ENCODE measurements around the gene RAD23A.
"Not testable (repeated sequence)": the region's sequence is repeated elsewhere in the genome, so short reads cannot be mapped to it uniquely, and the experiment has no call there.

RAD23A gene

DNA sequence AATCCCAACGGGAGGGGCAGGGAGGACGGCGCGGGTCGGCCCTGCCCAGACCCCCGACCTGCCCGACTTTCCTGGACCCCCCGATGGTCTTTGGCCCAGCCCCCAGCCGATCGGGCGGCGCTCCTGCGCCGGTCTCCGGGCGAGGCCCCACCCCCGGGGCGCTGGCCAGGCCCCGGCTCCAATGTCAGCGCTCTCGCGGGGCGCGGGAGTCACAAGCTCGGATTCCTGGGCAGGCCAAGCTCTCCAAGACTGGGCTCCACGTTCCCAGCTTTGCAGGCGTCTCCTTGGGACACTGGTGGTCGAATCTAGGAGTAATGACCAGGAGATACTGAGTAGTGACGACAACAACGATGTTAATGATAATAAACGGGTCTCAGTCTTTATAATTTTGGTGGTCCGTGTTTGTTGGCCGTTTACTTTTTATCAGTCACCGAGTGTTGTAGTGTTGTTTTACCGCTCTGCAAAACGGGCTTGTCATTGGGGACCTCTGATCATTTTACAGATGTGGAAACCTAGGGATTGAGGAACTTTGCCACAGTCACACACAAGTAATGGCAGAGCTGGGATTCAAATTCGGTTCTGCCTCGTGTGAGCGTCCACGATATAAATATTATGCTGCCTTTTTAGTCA is 545 bp downstream of the RAD23A start:
- peak; percentile 49 for DNase-seq (ENCODE audit: low spot score)
- Mint-ChIP-seq H3K27ac (peak overlapping the region; percentile 86), H3K4me1 (ENCODE audit: low read depth) (peaks cover 28% of the 10 kb centered on the region), H3K36me3 (ENCODE audit: low read depth) (peaks cover 82% of the 10 kb centered on the region), H3K9me3 (no peaks in the 10 kb centered on the region), H3K27me3 (ENCODE audit: low read depth) (no peaks in the 10 kb centered on the region), H3K4me3 (peak overlapping the region; percentile 88)

DNA sequence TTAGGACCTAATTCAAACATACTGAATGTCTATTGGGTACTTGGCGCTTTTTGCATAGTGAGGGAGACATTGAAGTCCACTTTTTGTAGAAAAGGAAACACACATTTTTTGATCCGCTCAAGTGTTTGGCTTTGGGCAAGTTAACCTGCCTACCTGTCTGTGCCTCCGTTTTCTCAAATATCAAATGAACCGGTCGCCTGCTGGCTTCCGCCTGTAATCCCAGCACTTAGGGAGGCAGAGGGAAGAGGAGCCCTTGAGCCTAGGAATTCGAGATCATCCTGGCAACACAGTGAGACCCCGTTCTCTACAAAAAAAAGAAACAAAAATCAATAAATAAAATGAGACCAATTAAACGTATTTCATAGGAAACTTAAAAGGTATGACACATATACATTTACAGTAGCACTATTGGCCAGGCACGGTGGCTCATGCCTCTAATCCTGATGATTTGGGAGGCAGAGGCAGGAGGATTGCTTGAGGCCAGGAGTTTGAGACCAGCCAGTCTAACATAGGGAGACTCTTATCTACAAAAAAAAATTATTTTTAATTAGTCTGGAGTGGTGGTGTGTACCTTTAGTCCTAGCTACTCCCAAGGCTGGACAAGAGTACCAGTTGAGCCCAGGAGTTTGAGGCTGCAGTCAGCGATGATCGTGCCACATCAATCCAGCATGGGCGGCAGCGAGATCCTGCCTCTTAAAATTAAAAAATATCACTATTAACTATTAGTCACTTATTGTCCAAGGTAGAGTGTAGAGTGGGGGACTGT is 1.3 kb downstream of the RAD23A start:
- H3K4me3 Mint-ChIP-seq = peak overlapping the region; percentile 88
- peak overlapping the region; percentile 86 for H3K27ac Mint-ChIP-seq
- H3K27me3 Mint-ChIP-seq (ENCODE audit: low read depth) = no peaks in the 10 kb centered on the region
- peaks cover 82% of the 10 kb centered on the region for H3K36me3 Mint-ChIP-seq (ENCODE audit: low read depth)
- H3K4me1 Mint-ChIP-seq (ENCODE audit: low read depth) = peaks cover 30% of the 10 kb centered on the region
- DNase-seq (ENCODE audit: low spot score) = no peak
- no peaks in the 10 kb centered on the region for H3K9me3 Mint-ChIP-seq

GRCh38 chr19:12947702-12948611 is 2.3 kb downstream of the RAD23A start:
- Mint-ChIP-seq H3K36me3 (ENCODE audit: low read depth) (peaks cover 80% of the 10 kb centered on the region), H3K9me3 (no peaks in the 10 kb centered on the region), H3K4me1 (ENCODE audit: low read depth) (peaks cover 30% of the 10 kb centered on the region), H3K27me3 (ENCODE audit: low read depth) (no peaks in the 10 kb centered on the region), H3K27ac (no peak overlapping the region), H3K4me3 (peak overlapping the region; percentile 24)
- DNase-seq (ENCODE audit: low spot score) = no peak

- DNase-seq (ENCODE audit: low spot score) = no peak
- peaks cover 80% of the 10 kb centered on the region for H3K36me3 Mint-ChIP-seq (ENCODE audit: low read depth)
- peaks cover 25% of the 10 kb centered on the region for H3K4me1 Mint-ChIP-seq (ENCODE audit: low read depth)
- H3K9me3 Mint-ChIP-seq = no peaks in the 10 kb centered on the region
- no peaks in the 10 kb centered on the region for H3K27me3 Mint-ChIP-seq (ENCODE audit: low read depth)
- no peak overlapping the region for H3K27ac Mint-ChIP-seq
- no peak overlapping the region for H3K4me3 Mint-ChIP-seq
These were observed 3.1 kb downstream of the RAD23A start for GRCh38 chr19:12948612-12949362.

- Mint-ChIP-seq H3K9me3 (no peaks in the 10 kb centered on the region), H3K27ac (peak overlapping the region; percentile 54), H3K4me3 (no peak overlapping the region), H3K27me3 (ENCODE audit: low read depth) (no peaks in the 10 kb centered on the region), H3K36me3 (ENCODE audit: low read depth) (peaks cover 79% of the 10 kb centered on the region), H3K4me1 (ENCODE audit: low read depth) (peaks cover 25% of the 10 kb centered on the region)
- DNase-seq (ENCODE audit: low spot score) = no peak
These were observed 4.0 kb downstream of the RAD23A start for GRCh38 chr19:12949363-12950283.

DNA sequence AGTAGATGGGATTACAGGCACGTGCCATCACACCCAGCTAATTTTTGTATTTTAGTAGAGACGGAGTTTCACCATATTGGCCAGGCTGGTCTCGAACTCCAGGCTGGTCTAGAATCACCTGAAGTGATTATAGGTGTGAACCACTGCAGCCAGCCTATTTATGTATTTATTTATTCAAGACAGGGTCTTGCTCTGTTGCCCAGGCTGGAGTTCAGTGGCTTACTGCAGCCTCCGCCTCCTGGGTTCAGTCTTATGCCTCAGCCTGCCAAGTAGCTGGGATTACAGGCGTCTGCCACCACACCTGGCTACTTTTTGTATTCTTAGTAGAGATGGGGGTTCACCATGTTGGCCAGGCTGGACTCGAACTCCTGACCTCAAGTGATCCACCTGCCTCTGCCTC is 6.4 kb downstream of the RAD23A start:
- Mint-ChIP-seq H3K4me1 (ENCODE audit: low read depth) (peaks cover 26% of the 10 kb centered on the region), H3K36me3 (ENCODE audit: low read depth) (peaks cover 64% of the 10 kb centered on the region)
- H3K27me3 Mint-ChIP-seq (ENCODE audit: low read depth); H3K4me3 Mint-ChIP-seq; H3K27ac Mint-ChIP-seq; DNase-seq (ENCODE audit: low spot score); H3K9me3 Mint-ChIP-seq: not testable (repeated sequence)

- Mint-ChIP-seq H3K9me3 (no peaks in the 10 kb centered on the region), H3K4me1 (ENCODE audit: low read depth) (peaks cover 23% of the 10 kb centered on the region), H3K27ac (no peak overlapping the region), H3K27me3 (ENCODE audit: low read depth) (no peaks in the 10 kb centered on the region), H3K4me3 (no peak overlapping the region), H3K36me3 (ENCODE audit: low read depth) (peaks cover 63% of the 10 kb centered on the region)
- DNase-seq (ENCODE audit: low spot score) = no peak
These were observed 7.0 kb downstream of the RAD23A start for GRCh38 chr19:12952488-12953137.

GRCh38 chr19:12953138-12953798 is 7.6 kb downstream of the RAD23A start:
- no peaks in the 10 kb centered on the region for H3K9me3 Mint-ChIP-seq
- no peaks in the 10 kb centered on the region for H3K27me3 Mint-ChIP-seq (ENCODE audit: low read depth)
- H3K4me1 Mint-ChIP-seq (ENCODE audit: low read depth) = peaks cover 21% of the 10 kb centered on the region
- DNase-seq (ENCODE audit: low spot score) = no peak
- H3K27ac Mint-ChIP-seq = no peak overlapping the region
- H3K36me3 Mint-ChIP-seq (ENCODE audit: low read depth) = peaks cover 58% of the 10 kb centered on the region
- H3K4me3 Mint-ChIP-seq = no peak overlapping the region

DNA sequence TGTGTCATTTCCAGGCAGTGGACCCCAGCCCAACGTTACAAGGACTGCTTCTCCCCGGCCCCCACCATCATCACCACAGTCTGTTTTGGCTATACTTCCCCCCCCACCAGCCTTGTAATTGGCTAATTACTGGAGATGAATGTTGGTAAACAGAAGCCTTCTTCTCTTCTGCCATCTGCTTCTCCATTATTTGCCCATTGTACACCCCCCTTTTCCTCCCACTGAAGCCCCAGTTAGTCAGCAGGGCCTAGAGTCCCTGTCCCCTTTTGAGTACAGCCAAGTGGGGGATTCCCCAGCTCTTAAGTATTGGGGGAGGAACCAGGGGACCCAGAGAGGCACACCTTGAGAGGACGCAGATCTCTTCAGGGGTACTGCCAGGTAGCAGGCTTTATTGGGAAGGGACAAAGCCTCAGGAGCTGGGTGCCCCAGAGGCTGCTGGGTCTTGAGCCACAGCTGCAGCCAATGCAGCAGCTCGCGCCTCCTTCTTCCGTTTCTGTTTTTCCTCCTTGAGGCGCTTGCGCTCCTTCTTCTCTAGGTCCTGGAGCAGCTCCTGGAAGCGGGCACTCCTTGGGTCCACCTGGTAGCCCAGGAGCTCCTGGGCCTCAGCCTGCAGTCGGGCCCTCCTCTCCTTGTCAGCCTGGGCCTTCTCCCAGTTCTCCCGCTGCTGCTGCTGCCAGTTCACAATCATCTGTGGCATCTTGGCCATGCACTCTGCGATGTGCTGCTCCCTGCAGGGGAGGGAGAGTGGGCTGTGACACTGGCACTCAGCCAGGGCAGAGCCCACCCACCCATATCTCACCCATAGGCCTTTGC is 8.3 kb downstream of the RAD23A start:
- H3K4me1 Mint-ChIP-seq (ENCODE audit: low read depth) = peaks cover 21% of the 10 kb centered on the region
- peak overlapping the region; percentile 63 for H3K27ac Mint-ChIP-seq
- DNase-seq (ENCODE audit: low spot score) = no peak
- no peaks in the 10 kb centered on the region for H3K9me3 Mint-ChIP-seq
- peaks cover 55% of the 10 kb centered on the region for H3K36me3 Mint-ChIP-seq (ENCODE audit: low read depth)
- peak overlapping the region; percentile 14 for H3K4me3 Mint-ChIP-seq
- H3K27me3 Mint-ChIP-seq (ENCODE audit: low read depth) = no peaks in the 10 kb centered on the region

- peaks cover 49% of the 10 kb centered on the region for H3K36me3 Mint-ChIP-seq (ENCODE audit: low read depth)
- peaks cover 21% of the 10 kb centered on the region for H3K4me1 Mint-ChIP-seq (ENCODE audit: low read depth)
These were observed 8.9 kb downstream of the RAD23A start for GRCh38 chr19:12954612-12954962.

GRCh38 chr19:12955575-12955974 is 9.9 kb downstream of the RAD23A start:
- peaks cover 40% of the 10 kb centered on the region for H3K36me3 Mint-ChIP-seq (ENCODE audit: low read depth)
- H3K9me3 Mint-ChIP-seq; DNase-seq (ENCODE audit: low spot score): not testable (repeated sequence)

More at GRCh38 chr19:12954612-12954962, 8.9 kb downstream of the RAD23A start:
- Mint-ChIP-seq H3K9me3 (no peaks in the 10 kb centered on the region), H3K27me3 (ENCODE audit: low read depth) (no peaks in the 10 kb centered on the region), H3K4me3 (peak overlapping the region; percentile 14), H3K27ac (peak overlapping the region; percentile 63)
- DNase-seq (ENCODE audit: low spot score) = no peak

More at GRCh38 chr19:12955575-12955974, 9.9 kb downstream of the RAD23A start:
- H3K27me3 Mint-ChIP-seq (ENCODE audit: low read depth) = not testable (repeated sequence)
- H3K4me1 Mint-ChIP-seq (ENCODE audit: low read depth) = peaks cover 21% of the 10 kb centered on the region
- peak overlapping the region; percentile 63 for H3K27ac Mint-ChIP-seq
- H3K4me3 Mint-ChIP-seq = peak overlapping the region; percentile 80
